RWPE2 (cell line): ENCODE results near the gene IL20RB.

Source experiments
- ATAC-seq: fragments of 200-7000 bp; cut with Tn5 transposase; 3 replicates; pipeline ENCODE4 v1.9.1; 2021; ENCODE audit warnings: low read depth
- DNase-seq: peaks from one replicate; pipeline ENCODE4 v3.0.0-alpha.2; 2020; ENCODE audit warnings: low spot score
- H3K27ac ChIP-seq: fragments of 450-650 bp; 2 replicates; pipeline ENCODE4 v1.5.1; 2017; ENCODE audit warnings: mild to moderate bottlenecking; ENCODE audit not compliant: poor library complexity, severe bottlenecking
- H3K27me3 ChIP-seq: fragments of 250-450 bp; sonication (Bioruptor Pico); 2 replicates; pipeline ENCODE4 v1.5.1; 2021; ENCODE audit warnings: mild to moderate bottlenecking, moderate library complexity; ENCODE audit not compliant: insufficient read depth, poor library complexity, severe bottlenecking
- H3K36me3 ChIP-seq: fragments of 250-450 bp; sonication (Bioruptor Pico); 2 replicates; pipeline ENCODE4 v1.5.1; 2020; ENCODE audit warnings: low read depth, mild to moderate bottlenecking, moderate library complexity
- H3K4me1 ChIP-seq: fragments of 250-450 bp; sonication (Bioruptor Pico); 2 replicates; pipeline ENCODE4 v1.5.1; 2021; ENCODE audit warnings: mild to moderate bottlenecking, moderate library complexity; ENCODE audit not compliant: insufficient read depth, poor library complexity, severe bottlenecking
- H3K4me3 ChIP-seq: fragments of 250-450 bp; sonication (Bioruptor Pico); 2 replicates; pipeline ENCODE4 v1.5.1; 2021; ENCODE audit warnings: mild to moderate bottlenecking, moderate library complexity; ENCODE audit not compliant: severe bottlenecking
- H3K9me3 ChIP-seq: fragments of 250-450 bp; sonication (Bioruptor Pico); 2 replicates; pipeline ENCODE4 v1.5.1; 2021; ENCODE audit warnings: mild to moderate bottlenecking, moderate library complexity; ENCODE audit not compliant: severe bottlenecking
- TF ChIP-seq, protein P1 (sequence below): fragments of 450-650 bp; IDR thresholded peaks from one replicate; pipeline ENCODE4 v1.5.1; 2017; ENCODE audit warnings: mild to moderate bottlenecking, moderate library complexity; ENCODE audit not compliant: poor library complexity, severe bottlenecking

IL20RB gene

DNA sequence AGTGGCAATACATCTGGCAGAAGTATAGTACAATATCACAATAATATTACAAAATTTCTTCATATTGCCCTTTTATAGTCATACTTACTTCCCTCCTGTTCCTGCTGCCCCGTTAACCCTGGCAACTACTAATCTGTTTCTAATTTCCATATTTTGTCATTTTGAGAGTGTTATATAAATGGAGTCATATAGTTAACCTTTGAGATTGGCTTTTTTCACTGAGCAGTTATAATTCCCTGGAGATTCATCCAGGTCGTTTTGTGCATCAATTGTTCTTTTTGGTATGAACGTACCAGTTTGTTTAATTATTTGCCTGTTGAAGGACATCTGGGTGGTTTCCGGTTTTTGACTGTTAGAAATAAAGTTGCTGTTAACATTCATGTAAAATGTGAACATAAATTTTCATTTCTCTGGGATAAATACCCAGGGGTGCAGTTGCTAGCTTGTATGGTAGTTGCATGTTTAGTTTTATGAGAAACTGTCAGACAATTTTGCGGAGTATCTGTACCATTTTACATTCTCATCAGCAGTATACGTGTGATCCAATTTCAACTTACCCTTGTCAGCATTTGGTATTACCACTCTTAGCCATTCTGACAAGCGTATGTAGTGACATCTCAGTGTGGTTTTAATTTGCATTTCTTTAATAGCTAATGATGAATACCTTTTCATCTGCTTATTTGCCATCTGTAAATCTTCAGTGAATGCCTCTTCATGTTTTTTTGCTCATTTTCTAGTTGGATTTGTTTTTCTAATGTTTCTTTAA is 32.2 kb upstream of the IL20RB start:
- no peak for ATAC-seq
- H3K36me3 ChIP-seq: peaks cover 20% of the 10 kb centered on the region

DNA sequence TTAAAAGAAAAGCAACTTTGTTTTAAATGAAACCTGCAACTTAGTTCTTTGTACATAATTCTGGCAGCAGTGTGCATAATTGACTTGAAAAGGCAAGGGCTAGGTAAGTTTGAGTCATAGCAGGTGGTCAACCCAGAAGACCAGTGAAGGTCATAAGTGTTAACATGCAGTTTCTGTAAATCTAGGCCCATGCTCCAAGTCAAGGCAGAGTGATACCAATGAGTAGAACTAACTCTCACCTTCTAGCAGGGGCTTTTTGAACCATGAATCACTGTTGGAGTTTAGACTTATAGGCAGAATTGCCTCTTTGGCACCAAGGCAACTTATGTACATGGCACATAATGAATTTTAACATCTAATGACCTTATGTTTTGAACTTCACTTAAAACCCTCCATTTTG is 29.5 kb upstream of the IL20RB start:
- TF ChIP-seq, protein P1, sequence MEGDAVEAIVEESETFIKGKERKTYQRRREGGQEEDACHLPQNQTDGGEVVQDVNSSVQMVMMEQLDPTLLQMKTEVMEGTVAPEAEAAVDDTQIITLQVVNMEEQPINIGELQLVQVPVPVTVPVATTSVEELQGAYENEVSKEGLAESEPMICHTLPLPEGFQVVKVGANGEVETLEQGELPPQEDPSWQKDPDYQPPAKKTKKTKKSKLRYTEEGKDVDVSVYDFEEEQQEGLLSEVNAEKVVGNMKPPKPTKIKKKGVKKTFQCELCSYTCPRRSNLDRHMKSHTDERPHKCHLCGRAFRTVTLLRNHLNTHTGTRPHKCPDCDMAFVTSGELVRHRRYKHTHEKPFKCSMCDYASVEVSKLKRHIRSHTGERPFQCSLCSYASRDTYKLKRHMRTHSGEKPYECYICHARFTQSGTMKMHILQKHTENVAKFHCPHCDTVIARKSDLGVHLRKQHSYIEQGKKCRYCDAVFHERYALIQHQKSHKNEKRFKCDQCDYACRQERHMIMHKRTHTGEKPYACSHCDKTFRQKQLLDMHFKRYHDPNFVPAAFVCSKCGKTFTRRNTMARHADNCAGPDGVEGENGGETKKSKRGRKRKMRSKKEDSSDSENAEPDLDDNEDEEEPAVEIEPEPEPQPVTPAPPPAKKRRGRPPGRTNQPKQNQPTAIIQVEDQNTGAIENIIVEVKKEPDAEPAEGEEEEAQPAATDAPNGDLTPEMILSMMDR: no peak
- peaks cover 33% of the 10 kb centered on the region for H3K4me1 ChIP-seq

More for the DNA sequence above, 32.2 kb upstream of the IL20RB start:
- Histone ChIP-seq H3K4me3 (no peak overlapping the region), H3K27ac (no peak overlapping the region), H3K4me1 (peaks cover 13% of the 10 kb centered on the region), H3K27me3 (no peaks in the 10 kb centered on the region), H3K9me3 (no peaks in the 10 kb centered on the region)
- DNase-seq: no peak
- TF ChIP-seq, protein P1: no peak

DNA sequence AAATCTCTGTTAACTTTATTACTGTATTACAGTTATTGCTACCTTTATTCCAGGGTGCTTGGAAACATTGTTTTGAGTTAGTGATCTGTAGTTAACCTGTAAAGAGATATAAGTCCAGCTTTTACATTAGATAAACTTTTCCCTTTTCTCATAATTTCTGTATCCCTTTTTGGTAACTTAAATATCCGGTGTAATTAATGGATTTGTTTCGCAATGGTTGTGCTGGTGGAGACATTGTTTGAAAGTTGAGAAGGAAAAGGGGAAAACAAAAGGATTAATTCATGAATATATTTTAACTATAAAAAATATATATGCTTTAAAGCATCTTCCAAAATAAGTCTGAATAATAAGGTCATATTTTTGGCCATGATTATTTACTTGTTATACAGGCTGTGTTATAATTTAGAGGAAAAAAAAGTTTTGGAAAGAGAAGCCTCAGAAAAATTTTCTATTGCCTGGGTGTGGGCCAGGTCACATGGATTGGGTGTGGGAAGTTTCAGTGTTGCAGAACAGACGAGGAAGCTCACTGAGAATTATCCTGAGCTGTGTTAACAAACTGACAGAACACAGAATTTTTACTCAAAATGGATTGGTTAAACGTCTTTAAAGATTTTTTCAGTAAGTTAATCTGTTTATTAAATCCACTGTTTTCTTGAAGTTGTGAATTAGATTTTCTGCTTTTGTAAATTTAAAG is 27.7 kb upstream of the IL20RB start:
- ATAC-seq (peak; percentile 74), DNase-seq (no peak)
- Histone ChIP-seq H3K27me3 (no peaks in the 10 kb centered on the region), H3K9me3 (no peaks in the 10 kb centered on the region), H3K27ac (peak overlapping the region; percentile 61), H3K36me3 (peaks cover 23% of the 10 kb centered on the region), H3K4me1 (peaks cover 33% of the 10 kb centered on the region), H3K4me3 (no peak overlapping the region)
- TF ChIP-seq, protein P1: no peak

More for the DNA sequence above, 29.5 kb upstream of the IL20RB start:
- no peak overlapping the region for H3K4me3 ChIP-seq
- ATAC-seq (no peak), DNase-seq (no peak)
- H3K9me3 ChIP-seq: no peaks in the 10 kb centered on the region
- H3K36me3 ChIP-seq: peaks cover 20% of the 10 kb centered on the region
- H3K27me3 ChIP-seq: no peaks in the 10 kb centered on the region
- peak overlapping the region; percentile 61 for H3K27ac ChIP-seq

DNA sequence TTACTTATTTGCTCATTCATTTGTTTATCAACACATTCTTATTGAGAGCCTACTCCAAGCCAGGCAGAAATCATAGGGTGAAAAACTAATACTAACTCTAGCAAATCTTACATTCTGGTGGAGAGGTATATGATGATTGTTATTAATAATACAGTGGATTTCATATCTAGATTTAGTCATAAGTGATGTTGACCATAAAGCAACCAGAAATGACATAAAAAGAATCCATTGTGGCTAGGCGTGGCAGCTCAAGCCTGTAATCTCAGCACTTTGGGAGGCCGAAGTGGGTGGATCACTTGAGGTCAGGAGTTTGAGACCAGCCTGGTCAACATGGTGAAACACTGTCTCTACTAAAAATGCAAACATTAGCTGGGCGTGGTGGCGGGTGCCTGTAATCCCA is 26.2 kb upstream of the IL20RB start:
- DNase-seq (no peak), ATAC-seq (no peak)
- Histone ChIP-seq H3K4me1 (peaks cover 33% of the 10 kb centered on the region), H3K36me3 (peaks cover 31% of the 10 kb centered on the region), H3K9me3 (no peaks in the 10 kb centered on the region), H3K27me3 (no peaks in the 10 kb centered on the region), H3K27ac (no peak overlapping the region), H3K4me3 (no peak overlapping the region)
- TF ChIP-seq, protein P1: no peak
